ENCODE data around the gene FBXO8.

FBXO8 gene

GRCh38 chr4:174255374-174255773 lies 28.1 kb downstream of the FBXO8 start:
- no peak for DNase-seq (ENCODE audit: low spot score)
- TF ChIP-seq CTCF (conservative IDR thresholded peaks at IDR 0.05; ENCODE audit: low read depth) = no peak

DNA sequence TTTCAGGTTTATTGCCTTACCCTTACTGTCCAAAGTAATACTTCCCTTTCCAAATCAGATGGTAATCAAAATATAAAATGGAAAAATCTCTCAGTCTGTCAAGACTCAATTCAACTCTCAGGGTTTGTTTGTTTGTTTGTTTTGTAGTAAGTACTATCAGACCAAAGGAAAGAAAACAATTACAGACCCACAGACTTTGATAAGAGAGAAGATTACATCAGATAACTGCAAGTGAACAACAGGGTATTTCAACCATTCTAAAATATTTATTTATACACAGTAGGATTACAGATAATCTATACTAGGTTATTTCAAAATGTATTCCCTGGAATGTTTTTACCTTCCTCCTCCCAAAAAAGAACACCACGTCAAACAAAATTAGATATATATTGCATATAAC lies 28.9 kb downstream of the FBXO8 start:
- no peak for DNase-seq (ENCODE audit: low spot score)
- ChIA-PET POLR2A (ENCODE audit: low non-redundant PET) (no interaction called here), CTCF (interaction anchor here (0.6 kb wide), 1 partner anchor 32 kb away, joined by 3 read pairs; no protein-coding TSS in a partner anchor)
- TF ChIP-seq CTCF (conservative IDR thresholded peaks at IDR 0.05; ENCODE audit: low read depth) = no peak
- no peak overlapping the region for H3K27ac ChIP-seq

More at GRCh38 chr4:174255374-174255773, 28.1 kb downstream of the FBXO8 start:
- POLR2A ChIA-PET (ENCODE audit: low non-redundant PET) = no interaction called here
- CTCF ChIA-PET = interaction anchor here (0.6 kb wide), 1 partner anchor 33 kb away, joined by 3 read pairs; no protein-coding TSS in a partner anchor
- H3K27ac ChIP-seq = no peak overlapping the region

GRCh38 chr4:174252412-174252811 lies 31.1 kb downstream of the FBXO8 start:
- no peak overlapping the region for H3K27ac ChIP-seq
- ChIA-PET CTCF (no interaction called here), POLR2A (ENCODE audit: low non-redundant PET) (no interaction called here)
- DNase-seq (ENCODE audit: low spot score) = no peak
- TF ChIP-seq CTCF (conservative IDR thresholded peaks at IDR 0.05; ENCODE audit: low read depth) = no peak

DNA sequence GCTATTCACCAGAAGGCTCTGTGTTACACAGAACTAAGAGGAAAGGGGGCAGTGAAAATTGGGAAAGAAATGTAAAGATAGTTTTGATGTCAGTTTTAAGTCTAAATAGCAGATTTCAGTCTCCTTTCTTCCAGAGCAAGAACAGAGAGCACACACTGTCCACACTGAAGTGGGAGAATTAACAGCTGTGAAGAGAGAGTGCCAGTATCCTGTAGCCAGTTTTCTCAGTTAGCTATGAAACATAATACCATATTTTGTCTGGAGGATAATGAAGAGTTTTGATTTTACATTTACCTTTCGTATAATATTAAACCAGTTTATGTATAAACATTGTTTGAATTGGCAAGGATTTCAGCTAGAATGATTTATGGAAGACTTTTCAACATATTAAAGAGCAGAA lies 35.1 kb downstream of the FBXO8 start:
- no peak for DNase-seq (ENCODE audit: low spot score)
- ChIA-PET POLR2A (ENCODE audit: low non-redundant PET) (no interaction called here), CTCF (no interaction called here)
- TF ChIP-seq CTCF (conservative IDR thresholded peaks at IDR 0.05; ENCODE audit: low read depth) = no peak
- H3K27ac ChIP-seq = no peak overlapping the region

DNA sequence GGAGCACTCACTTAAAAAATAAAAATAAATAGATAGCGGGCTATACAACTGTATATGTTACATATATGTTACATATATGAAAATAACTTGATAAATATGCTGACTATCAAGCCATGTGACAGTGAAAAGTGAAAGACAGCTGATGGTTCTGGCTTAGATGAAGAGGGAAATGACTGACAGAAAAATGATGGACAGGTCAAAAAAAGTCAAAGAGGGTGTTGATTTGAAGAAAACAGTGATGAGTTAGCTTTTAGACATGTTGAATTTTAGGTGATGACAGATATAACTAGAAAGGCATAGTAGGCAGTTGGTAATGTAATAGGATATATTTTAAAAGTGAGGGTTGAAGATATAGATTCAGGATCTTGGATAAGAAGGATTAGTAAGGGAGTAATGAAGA lies 37.8 kb downstream of the FBXO8 start:
- no peak for DNase-seq (ENCODE audit: low spot score)
- H3K27ac ChIP-seq = no peak overlapping the region
- TF ChIP-seq CTCF (conservative IDR thresholded peaks at IDR 0.05; ENCODE audit: low read depth) = no peak
- ChIA-PET POLR2A (ENCODE audit: low non-redundant PET) (no interaction called here), CTCF (interaction anchor here (0.8 kb wide), 1 partner anchor 73 kb away, joined by 4 read pairs; no protein-coding TSS in a partner anchor)

- TF ChIP-seq CTCF (conservative IDR thresholded peaks at IDR 0.05; ENCODE audit: low read depth) = no peak
- ChIA-PET POLR2A (ENCODE audit: low non-redundant PET) (no interaction called here), CTCF (no interaction called here)
- H3K27ac ChIP-seq = no peak overlapping the region
- peak; percentile 20 for DNase-seq (ENCODE audit: low spot score)
These were observed 39.0 kb downstream of the FBXO8 start for GRCh38 chr4:174244441-174244840.

DNA sequence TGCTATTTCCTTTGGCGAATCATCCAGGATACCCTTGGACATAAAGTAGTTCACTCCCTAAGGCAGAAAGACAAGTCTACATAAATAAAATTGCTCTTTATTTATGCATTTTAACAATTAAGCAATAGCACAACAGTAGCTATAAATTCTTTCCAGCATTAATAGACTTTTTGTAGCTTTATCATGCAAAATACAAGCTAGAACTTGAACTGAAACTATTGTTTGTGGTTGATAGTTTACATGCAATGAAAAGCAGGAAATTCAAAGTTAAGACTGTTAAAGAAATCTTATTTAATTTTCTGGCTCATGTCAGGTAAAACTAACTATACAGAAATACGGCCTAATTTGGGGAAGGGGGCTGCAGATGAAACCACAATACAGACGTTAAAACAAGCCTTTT lies 42.3 kb downstream of the FBXO8 start:
- POLR2A ChIA-PET (ENCODE audit: low non-redundant PET) = no interaction called here
- H3K27ac ChIP-seq = no peak overlapping the region
- CTCF ChIA-PET = no interaction called here
- TF ChIP-seq CTCF (conservative IDR thresholded peaks at IDR 0.05; ENCODE audit: low read depth) = no peak
- DNase-seq (ENCODE audit: low spot score) = no peak
